BJ (cell line): ENCODE results near the gene PGBD5. TPM values are rescaled to one million over a fixed set of nuclear protein-coding genes. Genes with fewer than 3 reads are reported as not detected.

ENCODE experiments used
- CTCF ChIA-PET: fragments of 350-600 bp; formaldehyde crosslinking; extraction: SDS; loops from one replicate; lab custom pipeline; 2021; ENCODE audit warnings: antibody characterized with exemption, inconsistent platforms; lab: Yijun Ruan, JAX
- POLR2A ChIA-PET: fragments of 300-600 bp; sonication (Branson Sonifier 250); formaldehyde crosslinking; extraction: SDS; loops from one replicate; lab custom pipeline; 2021; ENCODE audit warnings: antibody characterized with exemption; lab: Charles Lee
- DNase-seq: peaks from one replicate; pipeline ENCODE4 v3.0.0-alpha.2; 2011; ENCODE audit warnings: low read depth
- H3K27me3 ChIP-seq: 2 replicates; pipeline ENCODE4 v1.6.0; 2011; ENCODE audit warnings: low read length; ENCODE audit not compliant: control insufficient read depth, insufficient read depth
- H3K36me3 ChIP-seq: 2 replicates; pipeline ENCODE4 v1.5.1; 2011; ENCODE audit warnings: low read length; ENCODE audit not compliant: control insufficient read depth, insufficient read depth
- H3K4me3 ChIP-seq: 2 replicates; pipeline ENCODE4 v1.5.1; 2011; ENCODE audit warnings: low read depth, mild to moderate bottlenecking, control low read depth, low read length
- polyA plus RNA-seq: library from polyadenylated mRNA; depleted of rRNA; stranded (reverse); fragments of >200 nt; gene quantifications from 2 replicates; pipeline ENCODE4 v1.2.3, GENCODE V29; 2011
- TF ChIP-seq, protein P1 (sequence below): IDR thresholded peaks from 2 replicates; pipeline ENCODE4 v1.5.1; 2011; ENCODE audit warnings: low read depth, mild to moderate bottlenecking, control low read depth, inconsistent platforms, low read length, moderate library complexity; ENCODE audit not compliant: insufficient read depth

The PGBD5 gene
- polyA plus RNA-seq, 1 experiment, result 0.07 TPM

DNA sequence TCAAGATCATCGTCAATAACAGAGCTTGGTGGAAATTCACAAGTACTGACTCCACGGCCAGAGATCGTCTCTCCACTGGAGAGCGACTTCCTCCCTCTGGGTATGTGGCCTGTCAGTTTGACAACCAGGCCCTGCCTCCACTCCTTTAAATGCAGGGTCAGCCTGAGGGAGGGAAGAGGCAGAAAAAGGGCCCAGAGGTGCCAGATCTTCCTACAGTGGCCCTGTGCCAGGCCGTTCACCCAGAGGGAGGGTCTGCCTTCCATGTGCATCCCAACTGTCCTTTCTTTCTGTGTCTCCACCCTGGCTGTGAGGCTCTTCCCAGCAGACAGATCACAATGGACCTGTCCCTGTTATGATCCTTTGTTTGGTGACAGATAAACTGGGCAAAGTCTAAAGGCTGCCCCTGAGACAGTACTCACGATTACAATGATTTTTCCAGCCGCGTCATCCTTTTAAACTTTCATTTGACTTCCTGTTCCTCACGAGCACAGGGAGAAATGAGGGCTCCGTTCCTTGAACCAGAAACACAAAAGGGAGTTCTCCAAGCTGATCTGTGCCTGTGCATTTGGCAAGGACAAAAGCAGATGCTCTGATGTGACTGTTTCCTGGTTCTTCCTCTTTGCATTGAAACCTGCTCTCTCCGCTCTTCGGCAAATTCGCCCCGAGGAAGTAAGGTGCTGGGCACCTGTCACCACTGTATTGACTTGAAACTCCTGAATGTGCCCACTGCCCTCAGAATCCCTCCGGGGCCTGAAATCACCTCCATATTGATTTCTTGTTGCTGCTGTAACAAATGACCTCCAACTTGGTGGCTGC is 126.7 kb downstream of the PGBD5 start:
- POLR2A ChIA-PET, result no interaction called here
- CTCF ChIA-PET, result interaction anchor here (1.2 kb wide), 1 partner anchor 22 kb away, joined by 3 read pairs; no protein-coding TSS in a partner anchor
- H3K36me3 ChIP-seq, result no peaks in the 10 kb centered on the region
- no peak overlapping the region for H3K4me3 ChIP-seq
- no peaks in the 10 kb centered on the region for H3K27me3 ChIP-seq
- no peak for DNase-seq
- TF ChIP-seq, protein P1, sequence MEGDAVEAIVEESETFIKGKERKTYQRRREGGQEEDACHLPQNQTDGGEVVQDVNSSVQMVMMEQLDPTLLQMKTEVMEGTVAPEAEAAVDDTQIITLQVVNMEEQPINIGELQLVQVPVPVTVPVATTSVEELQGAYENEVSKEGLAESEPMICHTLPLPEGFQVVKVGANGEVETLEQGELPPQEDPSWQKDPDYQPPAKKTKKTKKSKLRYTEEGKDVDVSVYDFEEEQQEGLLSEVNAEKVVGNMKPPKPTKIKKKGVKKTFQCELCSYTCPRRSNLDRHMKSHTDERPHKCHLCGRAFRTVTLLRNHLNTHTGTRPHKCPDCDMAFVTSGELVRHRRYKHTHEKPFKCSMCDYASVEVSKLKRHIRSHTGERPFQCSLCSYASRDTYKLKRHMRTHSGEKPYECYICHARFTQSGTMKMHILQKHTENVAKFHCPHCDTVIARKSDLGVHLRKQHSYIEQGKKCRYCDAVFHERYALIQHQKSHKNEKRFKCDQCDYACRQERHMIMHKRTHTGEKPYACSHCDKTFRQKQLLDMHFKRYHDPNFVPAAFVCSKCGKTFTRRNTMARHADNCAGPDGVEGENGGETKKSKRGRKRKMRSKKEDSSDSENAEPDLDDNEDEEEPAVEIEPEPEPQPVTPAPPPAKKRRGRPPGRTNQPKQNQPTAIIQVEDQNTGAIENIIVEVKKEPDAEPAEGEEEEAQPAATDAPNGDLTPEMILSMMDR, result no peak

DNA sequence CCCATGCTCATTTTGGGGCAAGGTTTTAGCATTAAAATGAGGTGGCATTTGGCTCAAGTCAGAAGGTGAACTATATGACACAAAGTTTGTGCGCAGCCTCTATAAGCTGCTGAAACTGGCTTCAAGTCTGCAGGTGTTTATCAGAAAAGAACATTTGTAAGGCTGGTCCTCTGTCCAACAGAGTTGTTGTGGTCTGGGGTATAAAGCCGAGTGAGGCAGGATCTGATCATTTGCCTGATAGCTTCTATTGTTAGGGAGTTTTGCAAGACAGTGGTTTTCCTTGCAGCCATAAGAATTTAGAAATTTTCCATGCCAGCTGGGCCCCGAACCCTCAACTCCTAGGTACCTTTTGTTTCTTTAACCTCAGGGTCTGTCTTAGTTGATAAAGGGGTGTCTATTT is 130.8 kb downstream of the PGBD5 start:
- no peaks in the 10 kb centered on the region for H3K36me3 ChIP-seq
- ChIA-PET POLR2A (no interaction called here), CTCF (no interaction called here)
- TF ChIP-seq, protein P1, result no peak
- no peak for DNase-seq
- no peak overlapping the region for H3K4me3 ChIP-seq
- H3K27me3 ChIP-seq, result peaks cover 4% of the 10 kb centered on the region; the same call in 1 of the 2 replicates

DNA sequence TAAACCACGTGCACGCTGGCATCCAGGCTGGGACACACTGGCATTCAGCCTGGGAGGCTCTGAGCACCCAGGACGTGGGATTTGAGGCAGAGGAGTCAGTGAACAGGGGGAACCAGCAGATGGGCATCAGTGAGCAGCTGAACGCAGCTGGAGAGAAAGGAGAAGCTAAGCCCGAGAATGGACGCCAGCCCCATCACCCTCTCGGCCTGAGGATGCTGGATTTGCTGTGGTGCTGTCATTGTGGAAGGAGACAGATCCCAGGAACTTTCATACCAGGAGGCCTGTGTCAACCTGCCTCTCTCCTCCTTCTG is 132.8 kb downstream of the PGBD5 start:
- Histone ChIP-seq H3K36me3 (no peaks in the 10 kb centered on the region), H3K4me3 (no peak overlapping the region), H3K27me3 (peaks cover 4% of the 10 kb centered on the region; the same call in 1 of the 2 replicates)
- CTCF ChIA-PET, result no interaction called here
- POLR2A ChIA-PET, result no interaction called here
- DNase-seq, result no peak
- TF ChIP-seq, protein P1, result no peak

DNA sequence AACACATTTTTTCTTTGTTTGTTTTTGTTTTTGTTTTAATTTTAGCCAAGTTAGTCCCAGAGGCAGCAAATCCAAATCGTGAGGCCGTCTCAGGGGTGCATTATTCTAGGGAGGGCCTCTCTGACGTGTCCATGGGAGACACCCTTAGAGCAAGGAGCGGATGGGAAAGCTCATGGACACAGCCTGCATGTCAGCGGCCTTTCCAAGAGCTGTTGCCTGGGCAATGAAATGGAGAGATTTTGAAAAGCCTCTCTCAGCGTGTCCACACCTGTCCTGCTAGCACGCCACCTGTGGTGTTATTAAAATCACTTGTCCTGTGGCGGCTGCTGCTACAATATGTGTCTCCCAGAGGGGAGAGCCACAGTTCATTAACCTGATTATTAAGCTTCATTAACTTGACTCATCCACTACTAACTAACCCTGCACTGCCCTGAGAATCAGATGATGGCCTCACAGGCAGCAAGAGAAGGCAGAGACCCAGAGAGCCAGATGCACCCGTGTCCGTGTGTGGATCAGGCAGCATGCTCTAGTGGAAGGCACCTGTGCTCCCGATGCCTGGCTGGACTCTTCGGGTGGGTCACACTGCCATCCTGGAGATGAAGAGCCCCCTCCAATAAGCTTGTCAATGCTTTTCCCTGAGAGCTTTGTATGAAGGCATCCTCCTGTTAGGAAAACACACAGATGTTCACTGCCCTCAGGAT is 133.3 kb downstream of the PGBD5 start:
- ChIA-PET CTCF (no interaction called here), POLR2A (no interaction called here)
- H3K27me3 ChIP-seq, result peaks cover 4% of the 10 kb centered on the region; the same call in 1 of the 2 replicates
- no peak overlapping the region for H3K4me3 ChIP-seq
- H3K36me3 ChIP-seq, result no peaks in the 10 kb centered on the region
- DNase-seq, result no peak
- TF ChIP-seq, protein P1, result no peak
